Esophagus squamous epithelium (tissue), 4 donors: Measurements from ENCODE around the gene PDE3A.

Source experiments
- POLR2A ChIP-seq, 4 donors: fragments of 450-650 bp; IDR thresholded peaks; one replicate each; pipeline ENCODE4 v1.6.1; 2017; ENCODE audit warnings: antibody characterized with exemption in 4 of 4, mild to moderate bottlenecking in 4 of 4, moderate library complexity in 3 of 4
- TF ChIP-seq, protein P1 (sequence below), 6 experiments: fragments of 450-650 bp in 4 of 6; fragments of 200-600 bp in 2 of 6; sonication (generic) in 2 of 6; IDR thresholded peaks; one replicate each; pipeline ENCODE4 v1.5.1; 2016 to 2019; ENCODE audit warnings: antibody characterized with exemption in 6 of 6, mild to moderate bottlenecking in 4 of 6, moderate library complexity in 4 of 6

GRCh38 chr12:20432290-20432689 lies 64.0 kb downstream of the PDE3A start:
- TF ChIP-seq, protein P1, sequence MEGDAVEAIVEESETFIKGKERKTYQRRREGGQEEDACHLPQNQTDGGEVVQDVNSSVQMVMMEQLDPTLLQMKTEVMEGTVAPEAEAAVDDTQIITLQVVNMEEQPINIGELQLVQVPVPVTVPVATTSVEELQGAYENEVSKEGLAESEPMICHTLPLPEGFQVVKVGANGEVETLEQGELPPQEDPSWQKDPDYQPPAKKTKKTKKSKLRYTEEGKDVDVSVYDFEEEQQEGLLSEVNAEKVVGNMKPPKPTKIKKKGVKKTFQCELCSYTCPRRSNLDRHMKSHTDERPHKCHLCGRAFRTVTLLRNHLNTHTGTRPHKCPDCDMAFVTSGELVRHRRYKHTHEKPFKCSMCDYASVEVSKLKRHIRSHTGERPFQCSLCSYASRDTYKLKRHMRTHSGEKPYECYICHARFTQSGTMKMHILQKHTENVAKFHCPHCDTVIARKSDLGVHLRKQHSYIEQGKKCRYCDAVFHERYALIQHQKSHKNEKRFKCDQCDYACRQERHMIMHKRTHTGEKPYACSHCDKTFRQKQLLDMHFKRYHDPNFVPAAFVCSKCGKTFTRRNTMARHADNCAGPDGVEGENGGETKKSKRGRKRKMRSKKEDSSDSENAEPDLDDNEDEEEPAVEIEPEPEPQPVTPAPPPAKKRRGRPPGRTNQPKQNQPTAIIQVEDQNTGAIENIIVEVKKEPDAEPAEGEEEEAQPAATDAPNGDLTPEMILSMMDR (IDR thresholded peaks at IDR 0.05) = no peak
- TF ChIP-seq POLR2A (IDR thresholded peaks at IDR 0.05) = no peak
